Measurements from ENCODE around the gene WWP2. TPM values are rescaled to one million over a fixed set of nuclear protein-coding genes. Genes with fewer than 3 reads are reported as not detected.
"Not testable (repeated sequence)": the region's sequence is repeated elsewhere in the genome, so short reads cannot be mapped to it uniquely, and the experiment has no call there.

Gene WWP2
- polyA plus RNA-seq, 6 donors from 2014 or later = 26.3 to 59.7 (median 39.3) TPM

DNA sequence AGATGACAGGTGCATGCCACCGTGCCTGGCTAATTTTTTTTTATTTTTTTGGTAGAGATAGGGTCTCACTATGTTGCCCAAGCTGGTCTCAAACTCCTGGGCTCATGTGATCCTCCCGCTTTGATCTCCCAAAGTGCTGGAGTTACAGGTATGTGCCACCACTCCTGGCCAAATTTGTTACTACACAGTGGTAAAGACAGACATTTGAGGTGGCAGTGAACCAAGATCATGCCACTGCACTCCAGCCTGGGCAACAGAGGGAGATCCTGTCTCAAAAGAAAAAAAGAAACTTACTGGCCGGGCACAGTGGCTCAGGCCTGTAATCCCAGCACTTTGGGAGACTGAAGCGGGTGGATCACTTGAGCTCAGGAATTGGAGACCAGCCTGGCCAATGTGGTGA lies 33.1 kb upstream of the WWP2 start:
- not testable (repeated sequence) for H3K36me3 Mint-ChIP-seq; DNase-seq; H3K9me3 Mint-ChIP-seq; ATAC-seq (ENCODE audit: low read depth in 2 of 2); H3K27me3 Mint-ChIP-seq; H3K27ac Mint-ChIP-seq; H3K4me3 Mint-ChIP-seq
- peaks cover 12 to 19% (median 15%) of the 10 kb centered on the region in 3 donors for H3K4me1 Mint-ChIP-seq

GRCh38 chr16:69731280-69731679 lies 30.9 kb upstream of the WWP2 start:
- not testable (repeated sequence) for H3K36me3 Mint-ChIP-seq; H3K4me3 Mint-ChIP-seq; H3K27ac Mint-ChIP-seq; H3K9me3 Mint-ChIP-seq; H3K27me3 Mint-ChIP-seq; DNase-seq; ATAC-seq (ENCODE audit: low read depth in 2 of 2)
- peaks cover 10 to 11% (median 10%) of the 10 kb centered on the region in 3 donors for H3K4me1 Mint-ChIP-seq

DNA sequence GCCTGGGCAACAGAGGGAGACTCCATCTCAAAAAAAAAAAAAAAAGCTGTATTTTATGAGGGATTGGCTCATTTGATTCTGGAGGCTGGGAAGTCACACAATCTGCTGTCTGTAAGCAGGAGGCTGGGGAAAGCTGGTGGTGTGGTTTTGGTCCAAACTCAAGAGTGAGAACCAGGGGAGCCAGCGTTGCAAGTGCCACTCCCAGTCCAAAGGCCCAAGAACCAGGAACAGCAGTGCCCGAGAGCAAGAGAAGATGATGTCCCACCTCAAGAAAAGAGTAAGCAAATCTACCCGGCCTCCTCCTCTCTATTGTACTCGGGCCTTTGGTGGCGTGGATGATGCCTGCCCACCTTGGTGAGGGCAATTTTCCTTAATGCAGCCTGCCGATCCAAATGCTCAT lies 30.0 kb upstream of the WWP2 start:
- H3K27ac Mint-ChIP-seq = no peak overlapping the region
- no peak for DNase-seq
- H3K4me3 Mint-ChIP-seq = no peak overlapping the region
- no peak for ATAC-seq (ENCODE audit: low read depth in 2 of 2)
- H3K4me1 Mint-ChIP-seq = peaks cover 2 to 3% (median 2%) of the 10 kb centered on the region in 3 donors
- H3K9me3 Mint-ChIP-seq = no peaks in the 10 kb centered on the region
- H3K36me3 Mint-ChIP-seq = no peaks in the 10 kb centered on the region
- no peaks in the 10 kb centered on the region for H3K27me3 Mint-ChIP-seq

- ATAC-seq (ENCODE audit: low read depth in 2 of 2) = no peak
- no peaks in the 10 kb centered on the region for H3K27me3 Mint-ChIP-seq
- peaks cover 9 to 10% of the 10 kb centered on the region in 2 donors for H3K36me3 Mint-ChIP-seq
- peaks cover 0 to 5% (median 0%) of the 10 kb centered on the region in 3 donors for H3K4me1 Mint-ChIP-seq
- DNase-seq = no peak
- H3K9me3 Mint-ChIP-seq = no peaks in the 10 kb centered on the region
- peak overlapping the region in 1 of 6 donors; percentile 30 for H3K27ac Mint-ChIP-seq
- H3K4me3 Mint-ChIP-seq = no peak overlapping the region
Observed at GRCh38 chr16:69741519-69741918, 20.6 kb upstream of the WWP2 start.

DNA sequence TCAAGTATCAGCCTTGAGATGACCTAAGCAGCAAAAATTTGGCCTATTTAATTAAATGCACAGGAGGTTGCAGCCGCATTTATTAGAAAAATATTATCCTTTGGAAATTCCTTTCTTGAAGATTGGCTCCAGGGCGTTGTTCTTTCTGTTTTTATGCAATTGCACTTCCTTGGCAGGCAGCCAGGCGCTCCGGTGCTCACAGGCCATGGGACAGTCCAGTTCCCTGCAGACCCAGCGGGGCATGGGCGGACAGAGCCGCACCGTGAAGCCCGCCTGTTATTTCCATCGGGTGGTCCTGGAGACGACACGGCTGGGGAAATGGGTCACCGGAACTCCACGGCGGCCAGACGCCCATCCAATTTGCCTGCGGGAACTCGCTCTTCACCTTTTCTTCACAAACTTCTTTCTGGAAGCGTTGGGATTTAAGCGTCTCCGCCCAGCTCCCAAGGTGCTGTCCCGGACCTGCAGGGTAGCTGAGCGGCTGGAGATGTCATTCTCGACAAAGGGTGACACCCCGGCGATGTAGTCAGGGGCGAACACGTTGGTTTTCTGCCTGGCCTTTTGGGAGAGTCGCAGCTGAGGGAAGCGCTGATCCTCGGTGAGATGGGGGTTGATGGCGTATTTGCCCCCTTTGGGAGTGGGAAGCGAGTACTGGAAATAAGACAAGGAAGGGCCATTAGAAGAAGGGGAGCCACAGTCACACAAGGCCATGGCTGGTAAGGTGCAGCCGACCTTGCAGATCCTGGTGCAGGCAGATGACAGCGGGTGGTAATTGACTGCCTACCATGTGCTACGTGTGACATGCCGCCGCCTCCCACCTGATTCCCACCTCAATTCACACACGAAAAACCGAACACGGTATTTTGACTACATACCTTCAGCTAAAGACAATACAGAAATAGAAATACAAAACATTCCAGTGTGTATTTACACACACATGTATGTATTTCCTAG lies 19.9 kb upstream of the WWP2 start:
- Mint-ChIP-seq H3K27ac (peak overlapping the region in 2 of 6 donors; percentile 11 to 47), H3K36me3 (peaks cover 9 to 12% of the 10 kb centered on the region in 2 donors)

DNA sequence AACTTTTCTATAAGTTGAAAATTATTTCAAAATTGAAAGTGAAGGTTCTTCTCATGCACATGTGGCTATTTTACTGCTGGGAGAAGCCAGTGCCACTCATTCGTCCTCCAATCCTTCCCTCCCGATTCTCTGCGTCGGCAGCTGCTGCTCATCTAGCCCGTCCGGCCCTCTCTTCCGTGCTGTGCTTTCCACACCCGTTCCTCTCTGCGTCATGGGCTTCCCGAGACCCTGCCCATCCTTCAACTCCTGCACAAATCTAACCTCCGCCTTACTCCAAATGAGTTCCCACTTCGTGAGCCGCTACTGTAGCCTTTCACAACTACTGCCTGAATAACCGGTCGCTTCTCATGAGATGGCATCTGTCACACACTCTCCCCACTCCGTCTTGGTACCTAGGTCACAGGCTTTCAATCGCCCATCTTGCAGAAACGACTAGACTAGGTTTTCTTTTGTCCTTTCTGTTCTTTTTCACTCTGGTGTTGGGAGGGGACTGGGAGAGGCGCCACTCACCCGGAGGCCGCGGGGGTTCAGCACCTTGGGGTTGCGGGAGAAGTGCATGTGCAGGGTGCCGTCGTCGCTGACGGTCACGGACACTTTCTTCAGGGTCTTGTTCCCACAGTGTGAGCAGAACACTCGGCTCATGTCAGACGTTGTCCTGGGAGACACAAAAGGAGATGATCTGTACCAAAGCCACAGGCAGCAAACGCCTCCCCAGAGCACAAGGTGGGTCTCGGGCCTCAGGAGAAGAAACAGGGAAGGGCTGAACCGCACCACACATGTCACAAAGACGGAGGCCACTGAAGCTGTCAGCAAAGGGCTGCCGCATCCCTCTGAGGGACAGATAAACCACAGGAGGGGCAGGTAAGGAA lies 17.5 kb upstream of the WWP2 start:
- ATAC-seq (ENCODE audit: low read depth in 2 of 2) (no peak), DNase-seq (no peak)
- Mint-ChIP-seq H3K4me3 (no peak overlapping the region), H3K36me3 (peaks cover 13 to 25% of the 10 kb centered on the region in 2 donors), H3K4me1 (peaks cover 0 to 10% (median 1%) of the 10 kb centered on the region in 3 donors), H3K27me3 (no peaks in the 10 kb centered on the region), H3K27ac (peak overlapping the region in 2 of 6 donors; percentile 38 to 52), H3K9me3 (no peaks in the 10 kb centered on the region)

More for the DNA sequence above, 19.9 kb upstream of the WWP2 start:
- ATAC-seq (ENCODE audit: low read depth in 2 of 2) (no peak), DNase-seq (no peak)
- H3K4me3 Mint-ChIP-seq = no peak overlapping the region
- H3K27me3 Mint-ChIP-seq = no peaks in the 10 kb centered on the region
- no peaks in the 10 kb centered on the region for H3K9me3 Mint-ChIP-seq
- H3K4me1 Mint-ChIP-seq = peaks cover 0 to 5% (median 0%) of the 10 kb centered on the region in 3 donors

DNA sequence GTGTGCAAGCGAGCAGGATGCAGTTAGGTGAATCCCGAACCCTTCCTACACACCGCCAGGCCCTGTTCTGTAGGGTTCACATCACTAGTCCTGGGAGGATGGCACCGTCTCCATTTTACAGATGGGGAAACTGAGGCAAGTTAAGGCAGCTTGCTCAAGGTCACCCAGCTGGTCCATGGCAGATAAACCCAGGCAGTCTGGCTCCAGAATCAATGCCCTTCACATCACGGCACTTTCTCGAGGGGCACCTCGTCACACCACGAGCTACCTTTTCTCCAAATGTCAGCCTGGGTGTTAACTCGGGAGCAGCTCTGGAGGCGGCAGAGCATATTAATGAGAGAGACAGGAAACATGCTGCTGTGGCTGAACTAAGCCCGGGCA lies 16.9 kb upstream of the WWP2 start:
- Mint-ChIP-seq H3K4me3 (no peak overlapping the region), H3K36me3 (peaks cover 13 to 25% of the 10 kb centered on the region in 2 donors), H3K9me3 (no peaks in the 10 kb centered on the region), H3K27me3 (no peaks in the 10 kb centered on the region), H3K27ac (peak overlapping the region in 1 of 6 donors; percentile 29), H3K4me1 (peaks cover 0 to 10% (median 1%) of the 10 kb centered on the region in 3 donors)
- no peak for DNase-seq
- no peak for ATAC-seq (ENCODE audit: low read depth in 2 of 2)

DNA sequence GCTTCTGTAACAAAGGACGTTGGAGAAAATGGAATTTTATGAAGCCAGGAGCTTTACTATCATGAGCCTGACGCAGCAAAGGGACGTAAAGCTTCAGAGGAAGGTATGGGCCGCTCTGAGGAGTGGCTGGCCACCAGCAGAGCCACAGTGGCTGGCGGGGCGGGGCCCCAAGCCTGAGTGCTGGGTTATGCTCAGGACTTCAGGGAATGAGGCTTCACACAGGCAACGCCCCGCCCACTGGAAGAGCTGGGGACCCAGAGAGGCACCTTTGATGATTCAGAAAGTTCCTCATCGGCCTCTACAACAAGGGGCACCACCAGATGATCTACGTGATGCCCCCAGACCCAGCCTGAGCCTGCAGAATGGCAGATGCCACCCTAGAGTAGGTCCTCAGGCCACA lies 16.2 kb upstream of the WWP2 start:
- H3K27ac Mint-ChIP-seq = peak overlapping the region in 1 of 6 donors; percentile 76
- no peaks in the 10 kb centered on the region for H3K27me3 Mint-ChIP-seq
- peaks cover 0 to 10% (median 1%) of the 10 kb centered on the region in 3 donors for H3K4me1 Mint-ChIP-seq
- no peak for DNase-seq
- ATAC-seq (ENCODE audit: low read depth in 2 of 2) = no peak
- no peaks in the 10 kb centered on the region for H3K9me3 Mint-ChIP-seq
- no peak overlapping the region for H3K4me3 Mint-ChIP-seq
- H3K36me3 Mint-ChIP-seq = peaks cover 13 to 25% of the 10 kb centered on the region in 2 donors

GRCh38 chr16:69747115-69747514 lies 15.0 kb upstream of the WWP2 start:
- Mint-ChIP-seq H3K27ac (no peak overlapping the region), H3K36me3 (peaks cover 16 to 25% of the 10 kb centered on the region in 2 donors), H3K4me1 (peaks cover under 1 to 10% (median 7%) of the 10 kb centered on the region in 3 donors), H3K27me3 (no peaks in the 10 kb centered on the region), H3K9me3 (no peaks in the 10 kb centered on the region), H3K4me3 (no peak overlapping the region)
- DNase-seq (no peak), ATAC-seq (ENCODE audit: low read depth in 2 of 2) (no peak)

- Mint-ChIP-seq H3K27ac (no peak overlapping the region), H3K9me3 (no peaks in the 10 kb centered on the region), H3K4me1 (peaks cover 8 to 24% (median 19%) of the 10 kb centered on the region in 3 donors), H3K36me3 (peaks cover 15 to 25% of the 10 kb centered on the region in 2 donors), H3K4me3 (no peak overlapping the region), H3K27me3 (no peaks in the 10 kb centered on the region)
- DNase-seq (no peak), ATAC-seq (ENCODE audit: low read depth in 2 of 2) (no peak)
Observed at GRCh38 chr16:69748694-69749345, 13.3 kb upstream of the WWP2 start.

- peak overlapping the region; percentile 98 to 100 (median 100) for H3K4me3 Mint-ChIP-seq
- H3K27me3 Mint-ChIP-seq = peaks cover 0 to 21% (median 8%) of the 10 kb centered on the region in 3 donors
- no peaks in the 10 kb centered on the region for H3K9me3 Mint-ChIP-seq
- ATAC-seq (ENCODE audit: low read depth in 2 of 2) (no peak), DNase-seq (no peak)
- peaks cover 9 to 12% of the 10 kb centered on the region in 2 donors for H3K36me3 Mint-ChIP-seq
- peak overlapping the region; percentile 98 to 99 (median 99) for H3K27ac Mint-ChIP-seq
- peaks cover 16 to 35% (median 21%) of the 10 kb centered on the region in 3 donors for H3K4me1 Mint-ChIP-seq
Observed at GRCh38 chr16:69754143-69754468, 8.0 kb upstream of the WWP2 start.

GRCh38 chr16:69754469-69755310 lies 7.4 kb upstream of the WWP2 start, which contains the start of gene NOB1:
NOB1 (minus strand) TSS chr16:69754926; CDS start chr16:69754910, 16 bp downstream.
- Mint-ChIP-seq H3K4me3 (peak within 1 kb of the TSS; percentile 98 to 100 (median 100)), H3K27me3 (peaks cover 0 to 21% (median 8%) of the 10 kb centered on the region in 3 donors), H3K9me3 (no peaks in the 10 kb centered on the region), H3K36me3 (peaks cover 6 to 7% of the 10 kb centered on the region in 2 donors), H3K4me1 (peaks cover 16 to 35% (median 21%) of the 10 kb centered on the region in 3 donors), H3K27ac (peak within 1 kb of the TSS; percentile 98 to 99 (median 99))
- ATAC-seq (ENCODE audit: low read depth in 2 of 2) (peak; percentile 98), DNase-seq (peak; percentile 97)

All from naive B cell (primary cell).